CD4-positive, alpha-beta T cell (primary cell): ENCODE results near the gene FGB. TPM values are rescaled to one million over a fixed set of nuclear protein-coding genes. Genes with fewer than 3 reads are reported as not detected.

Source experiments
- ATAC-seq: fragments of 200-7000 bp; cut with Tn5 transposase; one replicate; pipeline ENCODE4 v1.10.0; 2022; ENCODE audit warnings: mild to moderate bottlenecking; ENCODE audit not compliant: poor library complexity
- CTCF ChIA-PET: fragments of 350-600 bp; sonication (Branson Sonifier 250); formaldehyde crosslinking; loops from one replicate; lab custom pipeline; 2021; ENCODE audit warnings: antibody characterized with exemption, inconsistent platforms; lab: Charles Lee
- POLR2A ChIA-PET: fragments of 350-600 bp; sonication (Branson Sonifier 250); formaldehyde crosslinking; loops from one replicate; lab custom pipeline; 2021; ENCODE audit warnings: antibody characterized with exemption, inconsistent platforms; lab: Charles Lee
- DNase-seq, 14 experiments: peaks; one replicate each; pipeline ENCODE4 v3.0.0-alpha.2; 2013 to 2020; ENCODE audit warnings: mixed read lengths in 2 of 14
- H3K27ac ChIP-seq, 2 donors: one replicate each; pipeline versions ENCODE4 v1.5.1 to v1.7.0; 2013; ENCODE audit warnings: low read length in 2 of 2, low read depth in 1 of 2, mild to moderate bottlenecking in 1 of 2
- H3K27me3 ChIP-seq, 2 experiments: 1 replicate in 1 of 2; 2 replicates in 1 of 2; pipeline versions ENCODE4 v1.6.1 to v1.7.0; 2013; ENCODE audit warnings: low read length in 2 of 2, control low read depth in 1 of 2, mild to moderate bottlenecking in 1 of 2, moderate library complexity in 1 of 2; ENCODE audit not compliant: insufficient read depth in 2 of 2, control insufficient read depth in 1 of 2
- H3K36me3 ChIP-seq: one replicate; pipeline ENCODE4 v1.6.1; 2013; ENCODE audit warnings: low read length, control low read depth; ENCODE audit not compliant: insufficient read depth
- H3K4me1 ChIP-seq: one replicate; pipeline ENCODE4 v1.6.1; 2013; ENCODE audit warnings: low read length, control low read depth; ENCODE audit not compliant: insufficient read depth
- H3K4me3 ChIP-seq: one replicate; pipeline ENCODE4 v1.5.1; 2013; ENCODE audit warnings: mild to moderate bottlenecking, low read length, moderate library complexity
- H3K9me3 ChIP-seq, 2 experiments: 1 replicate in 1 of 2; 2 replicates in 1 of 2; pipeline versions ENCODE4 v1.6.1 to v1.7.0; 2013; ENCODE audit warnings: low read length in 2 of 2, mild to moderate bottlenecking in 2 of 2, control low read depth in 1 of 2, moderate library complexity in 1 of 2; ENCODE audit not compliant: control insufficient read depth in 1 of 2, insufficient read depth in 1 of 2
- H3K27ac Mint-ChIP-seq: one replicate; pipeline ENCODE4 v1.8.0; 2020; ENCODE audit warnings: mixed read lengths
- H3K27me3 Mint-ChIP-seq: one replicate; pipeline ENCODE4 v1.8.0; 2021; ENCODE audit warnings: mixed read lengths
- H3K36me3 Mint-ChIP-seq: one replicate; pipeline ENCODE4 v1.8.0; 2021; ENCODE audit warnings: low read depth, mixed read lengths
- H3K4me1 Mint-ChIP-seq: one replicate; pipeline ENCODE4 v1.8.0; 2021; ENCODE audit warnings: low read depth, mixed read lengths
- H3K4me3 Mint-ChIP-seq: one replicate; pipeline ENCODE4 v1.8.0; 2020; ENCODE audit warnings: mild to moderate bottlenecking, mixed read lengths
- H3K9me3 Mint-ChIP-seq: one replicate; pipeline ENCODE4 v1.8.0; 2020; ENCODE audit warnings: mixed read lengths
- CTCF ChIP-seq: fragments of 200-600 bp; IDR thresholded peaks from one replicate; pipeline ENCODE4 v1.8.0; 2022; ENCODE audit warnings: antibody characterized with exemption, mild to moderate bottlenecking
- intact Hi-C, 2 experiments: fragments of 100-400 bp; cut with DNase I in 1 of 2; cut with micrococcal nuclease in 1 of 2; formaldehyde crosslinking; loops; one replicate each; pipeline versions ENCODE4 v1.15.1 to v1.9.0; 2023 to 2025; cut with DNase I, micrococcal nuclease
- total RNA-seq, 174 experiments: library from RNA in 2 of 174; stranded (reverse) in 2 of 174; gene quantifications; one replicate each; pipeline ENCODE4 v1.2.3 and lab custom pipeline; 2021 to 2026

Gene FGB
- total RNA-seq, 2 experiments from 2014 or later, result not detected

GRCh38 chr4:154579927-154580326 is 17.1 kb downstream of the FGB start:
- no peak for ATAC-seq
- ChIA-PET POLR2A (no interaction called here), CTCF (no interaction called here)
- Mint-ChIP-seq H3K4me3 (no peak overlapping the region), H3K4me1 (no peaks in the 10 kb centered on the region), H3K9me3 (no peaks in the 10 kb centered on the region), H3K27me3 (peaks cover 28% of the 10 kb centered on the region), H3K27ac (no peak overlapping the region), H3K36me3 (no peaks in the 10 kb centered on the region)
- TF ChIP-seq CTCF, result no peak
- Histone ChIP-seq H3K9me3 (no peaks in the 10 kb centered on the region), H3K27me3 (no peaks in the 10 kb centered on the region), H3K4me3 (no peak overlapping the region), H3K27ac (no peak overlapping the region), H3K36me3 (no peaks in the 10 kb centered on the region), H3K4me1 (no peaks in the 10 kb centered on the region)
- intact Hi-C loops, result no loop called here
- no peak for DNase-seq

- Mint-ChIP-seq H3K9me3 (no peaks in the 10 kb centered on the region), H3K36me3 (no peaks in the 10 kb centered on the region), H3K27me3 (peaks cover 19% of the 10 kb centered on the region), H3K27ac (no peak overlapping the region), H3K4me3 (no peak overlapping the region), H3K4me1 (no peaks in the 10 kb centered on the region)
- ChIA-PET POLR2A (no interaction called here), CTCF (no interaction called here)
- no peak overlapping the region for H3K4me3 ChIP-seq
- ATAC-seq (no peak), DNase-seq (no peak)
- no peaks in the 10 kb centered on the region for H3K36me3 ChIP-seq
- H3K27me3 ChIP-seq, result no peaks in the 10 kb centered on the region
- no peak overlapping the region for H3K27ac ChIP-seq
- intact Hi-C loops, result no loop called here
- no peak for TF ChIP-seq CTCF
- no peaks in the 10 kb centered on the region for H3K4me1 ChIP-seq
- no peaks in the 10 kb centered on the region for H3K9me3 ChIP-seq
Measured at GRCh38 chr4:154582723-154583122, 19.9 kb downstream of the FGB start.

- no peak overlapping the region for H3K27ac Mint-ChIP-seq
- ChIA-PET CTCF (no interaction called here), POLR2A (no interaction called here)
- Histone ChIP-seq H3K27ac (no peak overlapping the region), H3K4me3 (no peak overlapping the region), H3K27me3 (no peaks in the 10 kb centered on the region), H3K36me3 (no peaks in the 10 kb centered on the region), H3K9me3 (no peaks in the 10 kb centered on the region), H3K4me1 (no peaks in the 10 kb centered on the region)
- intact Hi-C loops, result no loop called here
- H3K4me3 Mint-ChIP-seq, result no peak overlapping the region
- DNase-seq, result no peak
- H3K9me3 Mint-ChIP-seq, result no peaks in the 10 kb centered on the region
- no peak for TF ChIP-seq CTCF
- ATAC-seq, result no peak
- peaks cover 14% of the 10 kb centered on the region for H3K27me3 Mint-ChIP-seq
- H3K36me3 Mint-ChIP-seq, result no peaks in the 10 kb centered on the region
- H3K4me1 Mint-ChIP-seq, result no peaks in the 10 kb centered on the region
Measured at GRCh38 chr4:154583230-154583629, 20.4 kb downstream of the FGB start.
